Activated T-cell treated with anti-CD3 and anti-CD28 coated beads, Interleukin-2, amount 50 U/mL, for 4 hours (primary cell): ENCODE measurements around the gene RASA2. TPM values are rescaled to one million over a fixed set of nuclear protein-coding genes. Genes with fewer than 3 reads are reported as not detected.

Experiments used
- ATAC-seq, 2 donors: fragments of 200-7000 bp; cut with Tn5 transposase; one replicate each; pipeline ENCODE4 v1.10.0; 2021
- DNase-seq: peaks from one replicate; pipeline ENCODE4 v3.0.0-alpha.2; 2020
- H3K27me3 Mint-ChIP-seq: one replicate; pipeline ENCODE4 v1.8.0; 2021; ENCODE audit warnings: low read depth, mixed read lengths
- H3K36me3 Mint-ChIP-seq: one replicate; pipeline ENCODE4 v1.8.0; 2022; ENCODE audit warnings: mixed read lengths; ENCODE audit not compliant: insufficient read depth
- H3K4me1 Mint-ChIP-seq: one replicate; pipeline ENCODE4 v1.8.0; 2021; ENCODE audit warnings: low read depth, mixed read lengths
- H3K4me3 Mint-ChIP-seq: one replicate; pipeline ENCODE4 v1.8.0; 2021; ENCODE audit warnings: mild to moderate bottlenecking, moderate library complexity, mixed read lengths
- H3K9me3 Mint-ChIP-seq: one replicate; pipeline ENCODE4 v1.8.0; 2021; ENCODE audit warnings: mixed read lengths
- total RNA-seq, 3 donors: library from RNA; stranded (reverse); gene quantifications; one replicate each; pipeline ENCODE4 v1.2.1, GENCODE V29; 2021

The RASA2 gene
- total RNA-seq, 3 donors from 2014 or later, result 31.0 to 37.0 (median 32.4) TPM

DNA sequence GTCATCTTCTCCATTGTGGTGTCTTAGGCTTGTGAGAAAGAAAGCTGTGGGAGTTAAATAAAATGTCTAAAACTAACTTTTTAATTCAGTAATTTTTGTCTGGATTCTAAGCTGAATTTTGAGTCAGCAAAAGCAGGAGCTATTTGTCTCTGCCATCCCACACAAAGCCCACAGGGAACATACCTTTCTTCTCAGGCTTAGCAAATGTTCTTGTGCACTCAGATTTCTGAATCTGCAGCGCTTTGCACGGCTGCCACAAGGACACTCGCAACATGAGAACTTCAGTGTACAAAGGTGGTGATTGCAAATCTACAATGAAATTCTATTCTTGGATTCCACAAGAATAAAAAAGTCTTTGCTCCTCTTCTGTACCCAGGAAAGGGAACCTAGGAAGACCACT lies 163.0 kb downstream of the RASA2 start:
- no peak for ATAC-seq

DNA sequence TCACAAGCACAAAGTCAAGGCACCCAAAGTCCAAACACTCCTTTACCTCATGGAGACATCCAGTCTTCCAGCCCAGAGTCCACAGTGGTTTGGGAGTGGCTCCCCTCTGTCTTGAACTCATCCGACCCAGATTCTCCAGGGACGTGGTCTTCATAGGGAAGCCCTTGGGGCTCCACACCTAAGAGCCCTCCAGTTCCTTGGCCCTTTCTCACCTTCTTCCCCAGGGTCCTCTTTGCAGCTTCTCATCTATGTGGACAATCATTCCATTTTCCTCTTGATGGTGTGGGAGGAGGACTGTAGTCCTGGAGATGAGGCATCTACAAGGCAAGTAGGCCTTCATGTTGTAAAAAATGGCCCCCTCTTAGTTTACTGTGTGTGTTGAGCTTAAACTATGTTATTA lies 164.0 kb downstream of the RASA2 start:
- H3K4me1 Mint-ChIP-seq, result no peaks in the 10 kb centered on the region
- no peak for ATAC-seq
- H3K36me3 Mint-ChIP-seq, result no peaks in the 10 kb centered on the region
- no peak overlapping the region for H3K4me3 Mint-ChIP-seq
- DNase-seq, result no peak
- no peaks in the 10 kb centered on the region for H3K9me3 Mint-ChIP-seq
- H3K27me3 Mint-ChIP-seq, result peaks cover 4% of the 10 kb centered on the region

More for the DNA sequence above, 163.0 kb downstream of the RASA2 start:
- Mint-ChIP-seq H3K4me3 (no peak overlapping the region), H3K4me1 (no peaks in the 10 kb centered on the region), H3K36me3 (no peaks in the 10 kb centered on the region), H3K27me3 (peaks cover 4% of the 10 kb centered on the region), H3K9me3 (no peaks in the 10 kb centered on the region)
- DNase-seq, result no peak

DNA sequence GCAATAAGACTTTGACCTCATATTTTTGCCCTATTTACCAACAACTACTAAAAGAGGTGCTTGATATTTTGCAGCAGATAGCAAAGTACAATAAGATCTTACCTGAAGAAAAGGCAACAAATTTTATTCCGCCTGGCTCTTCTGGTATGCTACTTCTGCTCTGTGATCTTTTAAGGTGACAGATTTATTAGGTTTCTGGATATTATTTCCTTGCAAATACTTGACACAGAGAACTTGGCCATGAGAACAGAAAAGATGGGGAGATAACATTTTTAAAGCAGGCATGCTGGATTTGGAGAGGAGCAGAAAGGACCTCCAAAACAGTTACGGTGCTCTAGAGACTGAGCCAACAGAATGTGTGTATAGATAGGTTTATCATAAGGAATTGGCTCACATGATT lies 164.6 kb downstream of the RASA2 start:
- Mint-ChIP-seq H3K9me3 (no peaks in the 10 kb centered on the region), H3K4me1 (no peaks in the 10 kb centered on the region), H3K27me3 (peaks cover 7% of the 10 kb centered on the region), H3K36me3 (no peaks in the 10 kb centered on the region), H3K4me3 (no peak overlapping the region)
- no peak for DNase-seq
- no peak for ATAC-seq

DNA sequence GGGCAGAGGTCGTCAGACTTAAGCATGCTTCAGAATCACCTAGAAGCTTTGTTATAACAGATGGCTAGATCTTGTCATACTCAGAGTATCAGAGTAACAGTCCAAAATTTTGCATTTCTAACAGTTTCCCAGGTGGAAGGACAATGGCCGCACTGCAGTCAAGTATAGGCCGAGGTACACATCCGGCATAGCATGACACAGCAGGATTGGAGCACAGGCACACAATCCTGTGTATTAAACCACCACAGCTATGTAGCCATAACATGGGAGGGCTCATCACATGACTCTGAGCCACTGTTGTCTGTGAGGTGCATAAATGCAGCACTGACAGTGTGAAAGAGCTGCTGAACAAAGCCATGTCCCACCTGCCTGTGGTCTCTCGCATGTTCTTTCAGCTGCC lies 165.5 kb downstream of the RASA2 start:
- H3K36me3 Mint-ChIP-seq, result no peaks in the 10 kb centered on the region
- H3K27me3 Mint-ChIP-seq, result peaks cover 14% of the 10 kb centered on the region
- H3K9me3 Mint-ChIP-seq, result no peaks in the 10 kb centered on the region
- H3K4me1 Mint-ChIP-seq, result no peaks in the 10 kb centered on the region
- no peak for DNase-seq
- no peak for ATAC-seq
- H3K4me3 Mint-ChIP-seq, result no peak overlapping the region

DNA sequence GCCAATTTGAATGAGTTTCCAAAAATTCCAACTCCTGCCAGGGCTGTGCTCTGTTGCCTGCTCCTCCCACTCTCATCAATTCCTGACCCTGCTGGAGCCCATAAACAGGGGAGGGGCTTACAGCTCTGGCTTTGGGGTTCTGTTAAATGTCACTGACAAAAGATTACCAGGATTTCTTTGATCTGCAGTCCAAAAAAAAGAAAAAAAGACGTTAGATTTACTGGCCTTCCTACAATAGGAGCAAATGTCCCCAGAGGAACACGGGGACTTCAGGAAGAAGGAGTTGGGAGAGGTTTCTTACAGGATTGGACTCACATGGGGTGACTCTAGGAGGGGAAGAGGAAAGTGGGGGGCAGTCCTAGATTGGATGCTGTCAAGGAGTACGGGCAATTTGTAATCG lies 167.0 kb downstream of the RASA2 start:
- Mint-ChIP-seq H3K27me3 (peaks cover 27% of the 10 kb centered on the region), H3K36me3 (no peaks in the 10 kb centered on the region), H3K9me3 (no peaks in the 10 kb centered on the region), H3K4me1 (no peaks in the 10 kb centered on the region), H3K4me3 (no peak overlapping the region)
- DNase-seq, result no peak
- ATAC-seq, result no peak

DNA sequence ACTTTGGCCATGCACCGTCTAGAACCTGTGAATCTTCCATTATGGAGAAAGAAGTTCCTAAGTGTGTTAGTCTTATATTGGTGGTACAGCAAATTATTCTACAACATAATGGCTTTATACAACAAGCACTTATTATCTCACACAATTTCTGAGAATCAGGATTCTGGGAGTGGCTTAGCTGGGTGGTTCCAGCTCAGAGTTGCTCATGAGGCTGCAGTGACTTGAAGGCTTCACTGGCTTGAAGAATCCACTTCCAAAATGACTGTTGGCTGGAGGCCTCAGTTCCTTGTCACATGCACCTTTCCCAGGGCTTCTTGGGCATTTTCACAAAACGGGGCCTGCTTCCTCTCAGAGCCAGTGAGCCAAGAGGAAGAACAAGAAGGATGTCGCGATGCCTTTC lies 169.0 kb downstream of the RASA2 start:
- no peaks in the 10 kb centered on the region for H3K36me3 Mint-ChIP-seq
- no peak for DNase-seq
- no peaks in the 10 kb centered on the region for H3K9me3 Mint-ChIP-seq
- peaks cover 7% of the 10 kb centered on the region for H3K4me1 Mint-ChIP-seq
- no peak overlapping the region for H3K4me3 Mint-ChIP-seq
- no peak for ATAC-seq
- H3K27me3 Mint-ChIP-seq, result peaks cover 47% of the 10 kb centered on the region

DNA sequence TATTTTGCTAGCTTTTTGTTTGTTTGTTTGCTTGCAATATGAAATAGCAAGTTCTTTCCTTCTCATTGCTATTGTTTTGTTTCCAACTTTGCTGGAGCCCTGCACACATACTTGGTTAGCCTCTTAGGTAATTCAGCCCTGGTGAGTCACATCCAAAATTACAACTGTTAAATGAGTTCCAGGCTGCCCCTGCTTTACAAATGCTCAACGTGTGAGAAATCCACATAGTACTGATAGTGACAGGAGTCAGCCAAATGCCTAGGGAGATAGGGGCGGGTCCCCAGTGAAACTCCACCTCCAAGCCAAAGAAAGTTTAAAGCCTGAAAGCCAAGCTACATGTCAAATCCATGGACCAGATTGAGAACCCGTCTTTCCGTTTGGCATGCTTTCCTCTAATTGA lies 169.9 kb downstream of the RASA2 start:
- H3K36me3 Mint-ChIP-seq, result no peaks in the 10 kb centered on the region
- ATAC-seq (no peak), DNase-seq (no peak)
- peaks cover 7% of the 10 kb centered on the region for H3K4me1 Mint-ChIP-seq
- no peaks in the 10 kb centered on the region for H3K9me3 Mint-ChIP-seq
- H3K4me3 Mint-ChIP-seq, result no peak overlapping the region
- peaks cover 57% of the 10 kb centered on the region for H3K27me3 Mint-ChIP-seq

DNA sequence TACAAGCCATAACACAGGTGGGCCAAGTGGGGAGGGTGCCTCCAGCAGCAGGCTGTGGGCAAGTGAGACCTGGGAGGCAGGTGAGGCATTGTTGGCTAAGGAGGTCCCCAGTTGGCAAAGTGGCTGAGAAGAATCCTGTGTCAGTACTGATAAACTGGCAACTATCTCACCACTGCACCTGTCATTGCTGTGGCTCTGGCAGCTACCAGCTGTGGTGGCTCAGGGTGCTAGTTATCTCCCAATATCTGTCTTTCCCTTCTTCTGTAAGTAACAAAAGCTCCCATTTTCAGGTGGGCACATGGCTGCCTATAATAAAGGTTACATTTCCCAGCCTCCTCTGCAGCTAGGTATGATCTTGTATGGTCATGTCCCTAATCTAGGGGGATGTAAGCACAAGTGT lies 170.7 kb downstream of the RASA2 start:
- Mint-ChIP-seq H3K9me3 (no peaks in the 10 kb centered on the region), H3K4me1 (peaks cover 7% of the 10 kb centered on the region), H3K4me3 (no peak overlapping the region), H3K36me3 (no peaks in the 10 kb centered on the region), H3K27me3 (peaks cover 63% of the 10 kb centered on the region)
- DNase-seq (no peak), ATAC-seq (no peak)

DNA sequence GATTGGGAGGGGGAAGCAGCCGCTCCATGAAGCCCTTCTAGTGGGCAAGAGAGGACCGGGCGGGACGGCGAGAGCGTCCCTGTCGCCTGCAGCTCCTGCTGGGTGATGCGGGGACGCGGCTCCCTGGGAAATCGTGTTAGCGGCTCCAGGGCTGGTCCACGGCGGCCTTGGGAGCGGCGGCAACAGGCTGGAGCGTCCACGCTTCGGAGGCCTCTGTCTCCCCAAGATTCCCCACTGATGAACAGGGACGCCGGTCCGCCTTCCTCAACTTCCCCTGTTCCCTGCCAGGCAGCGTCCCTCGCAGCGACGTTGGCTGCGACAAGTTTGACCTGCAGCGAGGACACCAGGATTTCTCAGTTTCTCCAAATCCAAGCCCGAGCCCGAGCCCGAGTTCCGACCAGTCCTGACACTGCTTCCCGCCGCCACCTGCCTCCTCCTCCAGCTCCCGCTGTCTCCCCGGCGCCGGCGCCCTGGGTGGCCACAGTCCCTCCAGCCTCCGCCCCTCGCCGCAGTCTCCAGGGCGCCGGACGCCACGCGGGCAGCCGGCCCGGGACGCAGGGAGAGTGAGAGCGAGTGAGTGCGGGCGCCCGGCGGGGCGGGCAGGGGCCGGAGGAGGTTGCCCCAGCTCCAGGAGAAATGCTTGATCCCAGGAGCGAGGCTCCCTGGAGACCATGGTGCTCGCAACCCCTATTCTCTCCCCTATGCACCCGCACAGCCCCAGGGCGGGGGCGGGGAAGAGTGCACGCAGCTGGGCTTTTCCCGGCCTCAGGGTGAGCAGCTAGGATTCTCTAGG lies 173.2 kb downstream of the RASA2 start:
- H3K4me3 Mint-ChIP-seq, result peak overlapping the region; percentile 66
- peaks cover 69% of the 10 kb centered on the region for H3K27me3 Mint-ChIP-seq
- H3K9me3 Mint-ChIP-seq, result no peaks in the 10 kb centered on the region
- ATAC-seq, result peak; percentile 21 to 67
- DNase-seq, result no peak
- H3K4me1 Mint-ChIP-seq, result peaks cover 7% of the 10 kb centered on the region
- no peaks in the 10 kb centered on the region for H3K36me3 Mint-ChIP-seq

DNA sequence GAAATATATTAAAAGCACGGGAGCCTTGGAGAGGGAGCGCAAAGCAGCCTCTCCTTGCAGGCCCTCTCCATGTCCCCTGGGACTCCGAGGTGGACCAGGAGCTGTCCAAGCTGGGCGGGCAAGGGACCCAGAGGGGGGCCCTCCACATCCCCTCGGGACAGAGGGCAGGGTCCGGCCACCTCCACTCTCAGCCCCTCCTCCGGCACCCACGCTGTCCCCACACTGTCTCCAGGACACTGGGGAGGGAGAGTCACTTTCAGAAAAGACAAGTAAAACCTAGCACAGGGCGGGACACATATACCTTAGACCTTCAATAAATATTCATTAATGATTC lies 173.8 kb downstream of the RASA2 start:
- Mint-ChIP-seq H3K27me3 (peaks cover 69% of the 10 kb centered on the region), H3K4me1 (peaks cover 7% of the 10 kb centered on the region), H3K9me3 (no peaks in the 10 kb centered on the region), H3K4me3 (no peak overlapping the region), H3K36me3 (no peaks in the 10 kb centered on the region)
- ATAC-seq (peak in 1 of 2 donors; percentile 30), DNase-seq (no peak)

DNA sequence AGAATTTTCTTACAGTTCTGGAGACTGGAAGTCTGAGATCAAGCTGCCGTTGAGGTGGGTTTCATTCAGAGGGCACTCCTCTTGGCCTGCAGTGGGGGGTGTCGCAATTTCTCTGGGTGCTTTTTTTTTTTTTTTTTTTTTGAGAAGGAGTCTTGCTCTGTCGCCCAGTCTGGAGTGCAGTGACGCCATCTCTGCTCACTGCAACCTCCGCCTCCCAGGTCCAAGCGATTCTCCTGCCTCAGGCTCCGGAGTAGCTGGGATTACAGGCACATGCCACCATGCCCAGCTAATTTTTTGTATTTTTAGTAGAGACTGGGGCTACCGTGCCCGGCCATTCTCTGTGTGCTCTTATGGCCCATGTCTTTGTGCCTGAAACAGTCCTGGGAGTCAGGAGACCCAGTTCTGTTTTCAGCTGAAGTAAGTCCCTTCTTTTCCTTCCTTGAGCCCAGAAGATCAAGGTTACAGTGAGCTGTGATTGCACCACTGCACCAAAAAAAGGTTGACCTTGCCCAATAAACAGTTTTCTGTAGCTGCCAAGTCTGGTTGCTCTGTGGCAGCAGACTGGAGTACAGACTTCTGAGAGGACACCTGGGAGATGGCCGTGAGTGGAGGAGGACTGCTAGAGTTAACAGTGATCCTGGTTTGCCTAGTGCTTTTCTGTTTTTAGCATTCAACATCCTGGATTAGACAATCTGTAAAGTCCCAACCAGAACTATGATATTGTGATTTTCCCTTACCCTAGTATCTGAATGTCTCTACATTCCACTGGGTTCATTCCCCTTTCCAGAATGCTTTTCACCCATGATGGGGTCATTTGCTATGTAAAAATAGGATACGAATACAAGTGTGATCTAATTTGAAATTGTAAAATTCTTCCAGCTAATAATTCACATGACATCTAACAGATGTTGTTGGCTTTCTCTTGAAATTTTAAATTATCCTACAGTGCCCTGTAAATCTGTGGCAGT lies 174.7 kb downstream of the RASA2 start:
- no peaks in the 10 kb centered on the region for H3K36me3 Mint-ChIP-seq
- ATAC-seq, result no peak

DNA sequence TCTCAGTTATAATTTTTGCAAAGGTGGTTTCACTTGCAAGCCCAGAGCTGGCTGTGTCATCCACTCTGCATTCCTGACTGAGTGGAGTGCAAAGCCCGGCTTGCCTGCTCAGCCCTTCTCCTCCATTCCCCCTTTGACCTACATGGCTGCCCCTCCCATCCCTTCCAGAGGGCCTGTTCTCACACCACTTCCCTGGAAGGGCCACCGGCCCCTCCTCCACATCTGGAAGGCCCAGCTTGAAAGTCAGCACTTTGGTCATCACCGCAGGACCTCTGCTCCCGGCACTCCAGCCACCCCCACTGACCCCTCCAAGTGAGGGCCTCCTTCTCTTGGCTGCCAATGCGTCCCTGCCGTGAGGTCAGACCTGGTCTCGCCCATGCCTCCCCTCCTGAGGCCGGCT lies 177.2 kb downstream of the RASA2 start:
- DNase-seq (no peak), ATAC-seq (no peak)
- Mint-ChIP-seq H3K27me3 (peaks cover 46% of the 10 kb centered on the region), H3K9me3 (peaks cover 5% of the 10 kb centered on the region), H3K36me3 (no peaks in the 10 kb centered on the region), H3K4me1 (peaks cover 7% of the 10 kb centered on the region), H3K4me3 (no peak overlapping the region)

More for the DNA sequence above, 174.7 kb downstream of the RASA2 start:
- Mint-ChIP-seq H3K4me3 (no peak overlapping the region), H3K9me3 (no peaks in the 10 kb centered on the region), H3K4me1 (peaks cover 7% of the 10 kb centered on the region), H3K27me3 (peaks cover 66% of the 10 kb centered on the region)
- DNase-seq, result no peak
